ENCODE data around the gene LAG3.

DNA sequence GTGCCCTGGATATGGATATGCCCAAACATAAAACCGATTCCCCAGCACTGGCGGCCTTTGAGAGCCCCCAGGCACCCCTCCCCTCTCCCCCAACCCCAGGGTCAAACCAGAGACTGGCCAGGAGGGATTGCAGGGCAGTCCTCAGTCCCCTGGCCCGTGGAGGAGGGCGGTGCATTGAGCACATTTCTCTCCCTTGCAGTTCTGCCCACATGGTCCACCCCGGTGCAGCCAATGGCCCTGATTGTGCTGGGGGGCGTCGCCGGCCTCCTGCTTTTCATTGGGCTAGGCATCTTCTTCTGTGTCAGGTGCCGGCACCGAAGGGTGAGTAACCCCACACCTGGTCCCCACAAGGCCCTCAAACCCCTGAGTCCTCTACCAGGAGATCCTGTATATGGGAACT is 45.9 kb downstream of the LAG3 start:
- TF ChIP-seq EP300 (IDR thresholded peaks at IDR 0.05; ENCODE audit: borderline replicate concordance) (no peak), CREB1 (IDR thresholded peaks at IDR 0.05; ENCODE audit: low read depth) (no peak), CEBPB (IDR thresholded peaks at IDR 0.05) (no peak), FOXM1 (IDR thresholded peaks at IDR 0.05; ENCODE audit: borderline replicate concordance, low read depth) (no peak)
- TF ChIP-seq, protein P1, sequence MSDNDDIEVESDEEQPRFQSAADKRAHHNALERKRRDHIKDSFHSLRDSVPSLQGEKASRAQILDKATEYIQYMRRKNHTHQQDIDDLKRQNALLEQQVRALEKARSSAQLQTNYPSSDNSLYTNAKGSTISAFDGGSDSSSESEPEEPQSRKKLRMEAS (IDR thresholded peaks at IDR 0.05), result no peak; the same call in 1 of the 2 replicates

Measured in Ishikawa (cell line).